ENCODE data around the gene TCF7L1. TPM values are rescaled to one million over a fixed set of nuclear protein-coding genes. Genes with fewer than 3 reads are reported as not detected.

TCF7L1 gene
- polyA plus RNA-seq, 1 donor (not counting 4 experiments of a cell fraction or from before 2014, with no cell fraction given), result 1.0 TPM

GRCh38 chr2:85184990-85185389 lies 51.8 kb downstream of the TCF7L1 start:
- Histone ChIP-seq H4K20me1 (ENCODE audit: control insufficient read depth, extremely low read depth, insufficient read depth, low read length) (no peaks in the 10 kb centered on the region), H3K9ac (ENCODE audit: control insufficient read depth, extremely low read depth, insufficient read depth, low read length) (no peak overlapping the region), H2AFZ (ENCODE audit: control insufficient read depth, low read length) (no peak overlapping the region), H3K9me3 (ENCODE audit: control insufficient read depth, low read depth, low read length) (no peaks in the 10 kb centered on the region), H3K9me1 (ENCODE audit: control insufficient read depth, extremely low read depth, insufficient read depth, low read length) (no peaks in the 10 kb centered on the region), H3K4me1 (ENCODE audit: control insufficient read depth, extremely low read depth, insufficient read depth, low read length) (no peaks in the 10 kb centered on the region), H3K27me3 (ENCODE audit: control insufficient read depth, extremely low read depth, insufficient read depth, low read length) (no peaks in the 10 kb centered on the region), H3K36me3 (ENCODE audit: control insufficient read depth in 2 of 2, extremely low read depth in 1 of 2, insufficient read depth in 2 of 2, low read length in 2 of 2) (no peaks in the 10 kb centered on the region), H3K27ac (ENCODE audit: control insufficient read depth, insufficient read depth, low read length) (no peak overlapping the region), H3K4me2 (ENCODE audit: control insufficient read depth, extremely low read depth, insufficient read depth, low read depth, low read length) (no peak overlapping the region), H3K4me3 (ENCODE audit: control insufficient read depth in 2 of 3, extremely low read depth in 1 of 3, insufficient read depth in 2 of 3, low read depth in 1 of 3, low read length in 3 of 3) (no peak overlapping the region), H3K79me2 (ENCODE audit: control insufficient read depth, insufficient read depth, low read length) (no peaks in the 10 kb centered on the region)
- dilution Hi-C loops (cut with MboI; ENCODE audit: extremely low pct_ligation_motif_present, low sequenced_read_pairs), result no loop called here
- DNase-seq (ENCODE audit: low read depth, low spot score), result no peak
- FAIRE-seq, result no peak
- no peak for TF ChIP-seq CTCF (optimal IDR thresholded peaks at IDR 0.05 in 1 of 3, IDR thresholded peaks at IDR 0.05 in 1 of 3, conservative IDR thresholded peaks at IDR 0.05 in 1 of 3; ENCODE audit: extremely low read depth in 1 of 3, insufficient read depth in 2 of 3, low read length in 3 of 3)
- TF ChIP-seq EZH2 (IDR thresholded peaks at IDR 0.05; ENCODE audit: low read length), result no peak

- H3K4me2 ChIP-seq (ENCODE audit: control insufficient read depth, extremely low read depth, insufficient read depth, low read depth, low read length), result no peak overlapping the region
- no peak overlapping the region for H2AFZ ChIP-seq (ENCODE audit: control insufficient read depth, low read length)
- no peaks in the 10 kb centered on the region for H3K4me1 ChIP-seq (ENCODE audit: control insufficient read depth, extremely low read depth, insufficient read depth, low read length)
- H3K9ac ChIP-seq (ENCODE audit: control insufficient read depth, extremely low read depth, insufficient read depth, low read length), result no peak overlapping the region
- H3K79me2 ChIP-seq (ENCODE audit: control insufficient read depth, insufficient read depth, low read length), result no peaks in the 10 kb centered on the region
- H3K27me3 ChIP-seq (ENCODE audit: control insufficient read depth, extremely low read depth, insufficient read depth, low read length), result no peaks in the 10 kb centered on the region
- TF ChIP-seq EZH2 (IDR thresholded peaks at IDR 0.05; ENCODE audit: low read length) (no peak), CTCF (optimal IDR thresholded peaks at IDR 0.05 in 1 of 3, IDR thresholded peaks at IDR 0.05 in 1 of 3, conservative IDR thresholded peaks at IDR 0.05 in 1 of 3; ENCODE audit: extremely low read depth in 1 of 3, insufficient read depth in 2 of 3, low read length in 3 of 3) (no peak)
- no peak overlapping the region for H3K27ac ChIP-seq (ENCODE audit: control insufficient read depth, insufficient read depth, low read length)
- no peaks in the 10 kb centered on the region for H3K9me1 ChIP-seq (ENCODE audit: control insufficient read depth, extremely low read depth, insufficient read depth, low read length)
- H4K20me1 ChIP-seq (ENCODE audit: control insufficient read depth, extremely low read depth, insufficient read depth, low read length), result no peaks in the 10 kb centered on the region
- no peaks in the 10 kb centered on the region for H3K9me3 ChIP-seq (ENCODE audit: control insufficient read depth, low read depth, low read length)
- dilution Hi-C loops (cut with MboI; ENCODE audit: extremely low pct_ligation_motif_present, low sequenced_read_pairs), result no loop called here
- no peaks in the 10 kb centered on the region for H3K36me3 ChIP-seq (ENCODE audit: control insufficient read depth in 2 of 2, extremely low read depth in 1 of 2, insufficient read depth in 2 of 2, low read length in 2 of 2)
- FAIRE-seq (no peak), DNase-seq (ENCODE audit: low read depth, low spot score) (no peak)
- H3K4me3 ChIP-seq (ENCODE audit: control insufficient read depth in 2 of 3, extremely low read depth in 1 of 3, insufficient read depth in 2 of 3, low read depth in 1 of 3, low read length in 3 of 3), result no peak overlapping the region
Measured at GRCh38 chr2:85185431-85185940, 52.3 kb downstream of the TCF7L1 start.

Measured in keratinocyte (primary cell).